Thyroid gland (tissue), 4 donors: ENCODE data around the gene ABL2.

Experiments
- POLR2A ChIP-seq, 2 donors: fragments of 450-650 bp; IDR thresholded peaks; one replicate each; pipeline ENCODE4 v1.6.1; 2017; ENCODE audit warnings: antibody characterized with exemption in 2 of 2, mild to moderate bottlenecking in 2 of 2, moderate library complexity in 1 of 2
- TF ChIP-seq, protein P1 (sequence below), 6 experiments: fragments of 200-600 bp in 3 of 6; fragments of 450-650 bp in 3 of 6; sonication (generic) in 3 of 6; IDR thresholded peaks; one replicate each; pipeline ENCODE4 v1.5.1; 2016 to 2019; ENCODE audit warnings: antibody characterized with exemption in 6 of 6, mild to moderate bottlenecking in 2 of 6, inconsistent platforms in 1 of 6, moderate library complexity in 1 of 6

GRCh38 chr1:179195376-179195775, 34.1 kb downstream of the ABL2 start:
- TF ChIP-seq, protein P1, sequence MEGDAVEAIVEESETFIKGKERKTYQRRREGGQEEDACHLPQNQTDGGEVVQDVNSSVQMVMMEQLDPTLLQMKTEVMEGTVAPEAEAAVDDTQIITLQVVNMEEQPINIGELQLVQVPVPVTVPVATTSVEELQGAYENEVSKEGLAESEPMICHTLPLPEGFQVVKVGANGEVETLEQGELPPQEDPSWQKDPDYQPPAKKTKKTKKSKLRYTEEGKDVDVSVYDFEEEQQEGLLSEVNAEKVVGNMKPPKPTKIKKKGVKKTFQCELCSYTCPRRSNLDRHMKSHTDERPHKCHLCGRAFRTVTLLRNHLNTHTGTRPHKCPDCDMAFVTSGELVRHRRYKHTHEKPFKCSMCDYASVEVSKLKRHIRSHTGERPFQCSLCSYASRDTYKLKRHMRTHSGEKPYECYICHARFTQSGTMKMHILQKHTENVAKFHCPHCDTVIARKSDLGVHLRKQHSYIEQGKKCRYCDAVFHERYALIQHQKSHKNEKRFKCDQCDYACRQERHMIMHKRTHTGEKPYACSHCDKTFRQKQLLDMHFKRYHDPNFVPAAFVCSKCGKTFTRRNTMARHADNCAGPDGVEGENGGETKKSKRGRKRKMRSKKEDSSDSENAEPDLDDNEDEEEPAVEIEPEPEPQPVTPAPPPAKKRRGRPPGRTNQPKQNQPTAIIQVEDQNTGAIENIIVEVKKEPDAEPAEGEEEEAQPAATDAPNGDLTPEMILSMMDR (IDR thresholded peaks at IDR 0.05) = no peak
- no peak for TF ChIP-seq POLR2A (IDR thresholded peaks at IDR 0.05)
